Astrocyte of the cerebellum (primary cell): ENCODE data around the gene TMSB4X.

Source experiments
- DNase-seq: peaks from one replicate; pipeline ENCODE4 v3.0.0-alpha.2; 2011; ENCODE audit warnings: low read depth
- H3K4me3 ChIP-seq: 2 replicates; pipeline ENCODE4 v1.5.1; 2011; ENCODE audit warnings: mild to moderate bottlenecking, low read depth, low read length, moderate library complexity
- in situ Hi-C: cut with HindIII; loops from 2 replicates; pipeline ENCODE4 v1.10.0; 2017; ENCODE audit warnings: low sequenced_read_pairs
- TF ChIP-seq, protein P1 (sequence below): IDR thresholded peaks from 2 replicates; pipeline ENCODE4 v1.5.1; 2012; ENCODE audit warnings: low read length, low read depth, moderate library complexity, mild to moderate bottlenecking; ENCODE audit errors: missing control alignments

TMSB4X gene

DNA sequence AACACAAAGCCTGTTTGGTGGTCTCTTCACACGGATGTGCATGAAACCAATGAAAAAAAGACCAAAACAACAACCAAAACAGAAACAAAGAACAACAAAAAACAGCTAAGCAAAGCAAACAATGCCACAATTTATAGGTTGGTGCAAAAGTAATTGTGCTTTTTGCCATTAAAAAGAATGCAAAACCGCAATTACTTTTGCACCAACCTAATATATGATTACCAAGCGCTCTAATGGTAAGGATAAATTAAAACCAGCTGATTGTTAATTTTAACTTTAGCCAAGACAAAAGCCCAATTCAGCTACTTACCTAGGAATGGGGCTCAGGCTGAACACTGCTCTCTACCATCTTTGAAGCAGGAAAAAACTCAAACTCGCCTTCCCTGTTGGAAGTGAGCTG is 29.4 kb upstream of the TMSB4X start:
- no peak for DNase-seq
- in situ Hi-C loops, result no loop called here
- TF ChIP-seq, protein P1, sequence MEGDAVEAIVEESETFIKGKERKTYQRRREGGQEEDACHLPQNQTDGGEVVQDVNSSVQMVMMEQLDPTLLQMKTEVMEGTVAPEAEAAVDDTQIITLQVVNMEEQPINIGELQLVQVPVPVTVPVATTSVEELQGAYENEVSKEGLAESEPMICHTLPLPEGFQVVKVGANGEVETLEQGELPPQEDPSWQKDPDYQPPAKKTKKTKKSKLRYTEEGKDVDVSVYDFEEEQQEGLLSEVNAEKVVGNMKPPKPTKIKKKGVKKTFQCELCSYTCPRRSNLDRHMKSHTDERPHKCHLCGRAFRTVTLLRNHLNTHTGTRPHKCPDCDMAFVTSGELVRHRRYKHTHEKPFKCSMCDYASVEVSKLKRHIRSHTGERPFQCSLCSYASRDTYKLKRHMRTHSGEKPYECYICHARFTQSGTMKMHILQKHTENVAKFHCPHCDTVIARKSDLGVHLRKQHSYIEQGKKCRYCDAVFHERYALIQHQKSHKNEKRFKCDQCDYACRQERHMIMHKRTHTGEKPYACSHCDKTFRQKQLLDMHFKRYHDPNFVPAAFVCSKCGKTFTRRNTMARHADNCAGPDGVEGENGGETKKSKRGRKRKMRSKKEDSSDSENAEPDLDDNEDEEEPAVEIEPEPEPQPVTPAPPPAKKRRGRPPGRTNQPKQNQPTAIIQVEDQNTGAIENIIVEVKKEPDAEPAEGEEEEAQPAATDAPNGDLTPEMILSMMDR, result no peak
- H3K4me3 ChIP-seq, result no peak overlapping the region

DNA sequence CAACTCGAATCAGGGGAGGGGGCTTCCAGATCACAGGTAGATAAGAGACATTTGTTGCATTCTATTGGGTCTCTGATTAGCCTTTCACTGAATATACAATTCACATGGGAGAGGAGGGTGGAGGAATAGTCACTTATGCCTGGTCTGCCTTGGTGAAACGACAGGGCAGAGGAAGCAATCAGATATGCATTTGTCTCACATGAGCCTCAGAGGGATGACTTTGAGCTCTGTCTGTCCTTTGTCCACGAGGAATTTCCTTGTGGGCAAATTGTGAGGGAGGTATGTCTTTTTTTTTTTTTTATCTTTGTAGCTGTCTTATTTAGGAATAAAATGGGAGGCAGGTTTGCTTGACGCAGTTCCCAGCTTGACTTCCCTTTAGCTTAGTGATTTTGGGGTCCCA is 28.5 kb upstream of the TMSB4X start:
- DNase-seq, result no peak
- TF ChIP-seq, protein P1, result no peak
- in situ Hi-C loops, result no loop called here
- H3K4me3 ChIP-seq, result no peak overlapping the region

DNA sequence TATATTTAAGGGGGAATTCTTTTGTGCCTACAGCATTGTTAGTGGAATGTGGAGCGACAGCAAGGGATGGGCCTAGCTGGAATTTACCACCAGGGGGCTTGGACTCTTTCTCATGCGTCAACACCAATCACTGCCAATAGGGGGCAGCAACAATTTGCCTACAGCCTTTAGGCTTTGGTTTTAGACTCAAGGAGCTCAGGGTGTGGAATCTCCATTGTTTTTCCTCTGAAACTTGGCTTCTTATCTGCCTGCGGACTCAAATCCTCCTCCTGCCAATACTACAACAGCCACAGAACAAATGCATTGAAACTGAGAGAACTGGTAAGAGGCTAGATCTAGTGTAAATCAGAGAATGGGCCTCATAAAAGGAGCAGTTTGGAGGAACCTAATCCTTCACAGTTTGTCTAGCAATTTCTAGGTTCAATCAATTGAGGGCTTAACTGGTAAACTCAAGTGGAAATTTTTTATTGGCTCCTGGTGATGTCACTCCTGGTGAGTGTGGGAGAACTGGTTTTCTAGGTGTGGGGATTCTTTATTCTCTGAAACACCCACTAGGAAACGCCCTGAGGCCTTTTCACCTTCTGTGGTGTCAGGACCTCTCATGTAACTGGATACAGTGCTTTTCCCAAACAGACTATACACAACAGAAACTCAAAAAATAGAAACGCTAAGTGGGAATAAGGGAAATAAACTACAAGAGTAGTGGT is 27.9 kb upstream of the TMSB4X start:
- TF ChIP-seq, protein P1, result peak; percentile 92
- no peak overlapping the region for H3K4me3 ChIP-seq

DNA sequence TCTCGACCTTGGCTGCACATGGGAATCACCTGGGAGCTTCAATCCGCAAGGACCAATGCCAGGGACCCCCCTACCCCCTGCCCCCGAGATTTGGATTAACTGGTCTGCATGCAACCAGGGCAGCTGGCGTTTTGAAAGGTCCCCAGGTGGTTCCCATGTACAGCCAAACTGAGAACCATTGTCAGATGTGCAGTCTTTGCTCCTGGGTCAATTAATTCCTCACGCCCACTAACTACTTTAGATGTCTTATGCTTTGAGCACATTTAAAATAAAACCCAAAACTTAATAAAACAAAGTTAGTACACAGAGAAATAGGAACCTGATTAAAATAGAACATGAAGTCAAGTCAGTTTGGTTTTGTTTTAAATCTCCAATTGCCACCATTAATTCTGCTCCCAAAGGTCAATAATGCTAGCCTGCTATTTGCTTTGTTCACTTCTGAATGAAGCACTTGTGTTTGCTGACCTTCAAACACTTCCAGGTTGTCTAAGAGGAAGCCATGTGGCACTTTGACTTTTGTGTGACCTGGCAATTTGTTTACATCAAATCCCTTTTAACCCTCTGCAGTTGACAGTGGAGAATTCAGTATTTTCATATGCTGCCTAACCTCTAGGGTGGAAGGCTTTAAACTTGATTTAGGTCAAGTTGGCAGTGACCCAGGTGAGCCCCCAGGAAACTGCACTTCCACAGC is 27.2 kb upstream of the TMSB4X start:
- in situ Hi-C loops, result no loop called here
- no peak for DNase-seq
- TF ChIP-seq, protein P1, result no peak
- H3K4me3 ChIP-seq, result no peak overlapping the region

More for the DNA sequence above, 27.9 kb upstream of the TMSB4X start:
- DNase-seq, result peak; percentile 71
- in situ Hi-C loops, result no loop called here

DNA sequence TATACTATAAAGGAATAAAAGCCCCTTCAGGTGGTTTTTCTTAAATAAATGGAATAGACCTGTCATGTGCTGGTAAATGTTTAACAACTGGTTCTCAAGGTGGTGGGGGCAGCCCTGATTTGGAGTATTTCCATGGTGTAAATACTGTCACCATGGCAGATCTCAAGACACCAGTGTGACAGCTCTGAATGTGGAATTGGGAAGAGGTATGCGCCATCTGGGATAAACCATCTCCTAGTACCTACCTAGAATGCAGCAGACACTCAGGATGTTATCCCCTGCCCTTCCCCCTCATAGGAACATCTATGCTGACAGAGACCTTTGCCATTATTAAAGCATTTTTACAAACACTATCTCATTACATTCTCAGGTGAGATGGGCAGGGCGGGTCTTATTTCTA is 26.4 kb upstream of the TMSB4X start:
- TF ChIP-seq, protein P1, result no peak
- DNase-seq, result no peak
- in situ Hi-C loops, result no loop called here
- no peak overlapping the region for H3K4me3 ChIP-seq

DNA sequence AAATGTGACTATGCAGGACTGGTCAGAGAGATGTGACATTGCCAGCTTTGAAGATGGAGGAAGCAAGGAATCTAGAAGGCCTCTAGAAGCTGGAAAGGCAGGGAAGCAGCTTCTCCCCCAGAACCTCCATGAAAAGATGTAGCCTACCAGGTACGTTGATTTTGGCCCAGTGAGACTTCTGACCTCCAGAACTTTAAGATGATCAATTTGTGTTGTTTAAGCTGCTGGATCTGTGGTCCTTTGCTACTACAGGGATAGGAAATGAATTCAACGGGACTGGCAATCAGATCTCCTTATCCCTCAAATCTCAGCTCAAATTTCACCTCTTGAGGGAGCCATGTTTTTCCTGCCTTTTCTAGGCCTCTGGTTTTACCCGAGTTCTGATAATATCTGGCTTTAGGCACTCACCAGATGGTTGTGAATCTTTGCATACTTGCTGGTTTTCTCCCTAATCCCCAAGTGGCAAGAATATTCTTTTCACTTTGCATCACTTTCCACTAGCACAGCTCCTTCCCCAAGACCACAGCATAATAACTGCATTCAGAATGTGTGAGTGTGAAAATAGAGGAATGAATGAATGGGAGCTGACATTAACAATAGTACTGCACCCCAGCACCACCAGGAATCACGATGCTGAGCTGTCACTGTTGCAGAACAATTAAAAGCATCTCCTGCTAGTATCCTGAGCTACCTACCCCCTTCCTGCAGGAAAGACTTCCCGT is 25.5 kb upstream of the TMSB4X start:
- DNase-seq, result no peak
- H3K4me3 ChIP-seq, result no peak overlapping the region
- in situ Hi-C loops, result no loop called here
- TF ChIP-seq, protein P1, result no peak
